HG03159 (cell line): ENCODE measurements around the gene CTRL.
"Not testable (repeated sequence)": the region's sequence is repeated elsewhere in the genome, so short reads cannot be mapped to it uniquely, and the experiment has no call there.

Experiments used
- ATAC-seq: cut with Tn5 transposase; IDR thresholded peaks from one replicate; pipeline ENCODE4 v1.9.1; 2021; ENCODE audit warnings: mild to moderate bottlenecking, moderate library complexity; ENCODE audit not compliant: unreplicated experiment

The CTRL gene

GRCh38 chr16:67942510-67943255 lies 11.0 kb upstream of the CTRL start:
- no peak for ATAC-seq

GRCh38 chr16:67942200-67942509 lies 10.5 kb upstream of the CTRL start:
- ATAC-seq = no peak

- no peak for ATAC-seq
These were observed 10.0 kb upstream of the CTRL start for GRCh38 chr16:67941469-67942199.

GRCh38 chr16:67940446-67941089 lies 8.9 kb upstream of the CTRL start:
- no peak for ATAC-seq

GRCh38 chr16:67939507-67940445 lies 8.1 kb upstream of the CTRL start:
- ATAC-seq = no peak

- ATAC-seq = not testable (repeated sequence)
These were observed 6.1 kb upstream of the CTRL start for GRCh38 chr16:67937713-67938112.

- no peak for ATAC-seq
These were observed 5.4 kb upstream of the CTRL start for GRCh38 chr16:67936880-67937605.

- ATAC-seq = peak; percentile 53
These were observed 4.6 kb upstream of the CTRL start, which contains the start of gene PSMB10 for GRCh38 chr16:67936124-67936879. PSMB10 (minus strand) TSS chr16:67936850; CDS start chr16:67936749, 101 bp downstream.

GRCh38 chr16:67935402-67936123 lies 3.9 kb upstream of the CTRL start:
- peak; percentile 85 for ATAC-seq

- no peak for ATAC-seq
These were observed 3.4 kb upstream of the CTRL start for GRCh38 chr16:67935101-67935401.

GRCh38 chr16:67934306-67935100 lies 2.8 kb upstream of the CTRL start:
- no peak for ATAC-seq

GRCh38 chr16:67933805-67934204 lies 2.1 kb upstream of the CTRL start:
- ATAC-seq = no peak

GRCh38 chr16:67932462-67932840 lies 789 bp upstream of the CTRL start:
- no peak for ATAC-seq

- ATAC-seq = no peak
These were observed 917 bp downstream of the CTRL start for GRCh38 chr16:67930678-67931211.

- no peak for ATAC-seq
These were observed 1.5 kb downstream of the CTRL start for GRCh38 chr16:67930191-67930590.

- ATAC-seq = peak; percentile 58
These were observed 2.9 kb downstream of the CTRL start for GRCh38 chr16:67928561-67929364.

GRCh38 chr16:67928147-67928546 lies 3.5 kb downstream of the CTRL start:
- no peak for ATAC-seq
